ENCODE data around the gene NPTN.
"Not testable (repeated sequence)": the region's sequence is repeated elsewhere in the genome, so short reads cannot be mapped to it uniquely, and the experiment has no call there.

NPTN gene

GRCh38 chr15:73570355-73571032 is 62.7 kb downstream of the NPTN start:
- DNase-seq (ENCODE audit: low read depth) = no peak

- DNase-seq (ENCODE audit: low read depth) = no peak
These were observed 63.8 kb downstream of the NPTN start for GRCh38 chr15:73569361-73569760.

DNA sequence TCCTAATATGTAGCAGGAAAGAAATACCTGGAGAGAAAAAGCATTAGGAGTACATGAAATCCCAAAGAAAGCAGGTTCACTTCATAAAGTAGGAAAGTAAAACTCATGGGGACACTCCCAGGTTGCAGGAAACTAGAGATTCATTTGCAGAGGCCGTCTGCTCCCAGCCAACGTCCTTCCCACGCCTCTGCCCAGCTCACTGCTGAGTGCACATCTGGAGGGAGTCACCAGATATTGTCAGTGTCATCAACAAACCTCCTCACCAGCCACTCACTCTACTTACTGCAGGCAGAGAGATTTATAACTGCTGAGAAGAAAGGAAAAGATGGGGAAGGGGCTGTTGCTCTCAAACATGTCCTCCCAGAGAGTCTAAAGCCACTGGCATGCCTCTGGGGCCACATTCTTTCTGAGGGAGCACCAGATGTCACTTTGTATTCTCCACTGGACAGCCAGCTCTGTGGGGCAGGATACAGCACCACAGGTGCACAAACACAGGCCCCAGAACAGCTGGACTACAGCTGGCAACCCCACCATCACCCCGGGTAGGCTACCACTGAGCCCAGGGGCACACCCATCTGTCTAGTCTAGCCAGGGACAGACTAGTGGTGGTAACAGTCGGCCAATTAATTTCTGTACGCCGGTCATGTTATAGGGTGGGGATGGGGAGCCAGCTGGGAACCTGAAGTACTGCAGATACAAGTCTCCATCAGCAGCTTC is 64.5 kb downstream of the NPTN start:
- DNase-seq (ENCODE audit: low read depth) = no peak

DNA sequence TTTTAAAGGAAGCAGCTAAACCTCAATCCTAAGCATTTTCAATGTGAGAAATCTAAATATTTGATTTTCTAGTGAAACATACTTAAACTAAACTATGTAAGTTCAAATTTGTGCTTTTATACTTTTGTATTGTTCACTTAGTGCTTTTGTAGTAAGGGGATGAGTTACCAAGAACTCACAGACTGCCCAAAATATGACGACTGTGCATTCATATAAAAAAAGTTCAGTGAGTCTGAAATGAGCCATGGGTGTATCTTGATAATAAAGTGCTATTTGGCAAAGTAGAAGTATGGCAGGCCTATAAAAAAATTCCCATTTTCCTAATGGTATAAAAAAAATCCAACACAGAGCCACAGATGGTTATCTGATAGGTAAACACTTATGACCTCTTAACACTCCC is 66.2 kb downstream of the NPTN start:
- no peak for DNase-seq (ENCODE audit: low read depth)

- DNase-seq (ENCODE audit: low read depth) = peak; percentile 39
These were observed 68.9 kb downstream of the NPTN start for GRCh38 chr15:73564255-73564654.

- peak; percentile 44 for DNase-seq (ENCODE audit: low read depth)
These were observed 72.6 kb downstream of the NPTN start for GRCh38 chr15:73560501-73561117.

DNA sequence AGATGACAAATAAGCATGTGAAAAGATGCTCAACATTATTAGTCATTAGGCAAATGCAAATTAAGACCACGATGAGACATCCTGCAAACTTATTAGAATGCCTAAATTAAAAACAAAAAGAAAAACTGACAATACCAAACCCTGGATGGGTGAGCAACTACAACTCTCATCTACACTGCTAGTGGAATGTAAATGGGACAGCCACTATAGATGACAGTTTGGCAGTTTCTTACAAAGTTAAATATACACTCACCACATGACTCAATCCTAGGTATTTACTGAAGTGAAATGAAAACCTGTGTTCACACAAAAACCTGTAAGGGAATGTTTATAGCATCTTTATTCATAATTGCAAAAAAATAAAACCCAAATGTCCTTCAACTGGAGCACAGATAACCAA is 74.7 kb downstream of the NPTN start:
- no peak for DNase-seq (ENCODE audit: low read depth)

DNA sequence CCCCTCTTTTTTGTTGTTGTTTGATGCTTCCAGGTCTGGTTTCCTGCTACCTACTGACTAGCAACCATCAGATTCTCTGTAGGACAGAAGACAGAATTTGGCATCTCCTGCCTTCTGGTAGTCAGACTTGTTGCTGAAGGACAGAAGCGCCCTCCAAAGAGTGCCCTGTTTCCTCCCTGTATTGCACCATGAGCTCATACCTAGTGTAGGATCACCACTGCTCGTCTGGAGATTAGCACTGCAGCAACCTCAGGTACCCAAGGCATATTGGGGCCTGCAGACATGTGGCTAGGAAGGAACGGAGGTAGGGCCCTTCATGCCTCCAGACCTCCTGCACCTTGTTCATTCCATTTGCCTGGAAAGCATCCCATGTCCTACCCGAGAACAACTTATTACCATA is 78.1 kb downstream of the NPTN start:
- DNase-seq (ENCODE audit: low read depth) = no peak

DNA sequence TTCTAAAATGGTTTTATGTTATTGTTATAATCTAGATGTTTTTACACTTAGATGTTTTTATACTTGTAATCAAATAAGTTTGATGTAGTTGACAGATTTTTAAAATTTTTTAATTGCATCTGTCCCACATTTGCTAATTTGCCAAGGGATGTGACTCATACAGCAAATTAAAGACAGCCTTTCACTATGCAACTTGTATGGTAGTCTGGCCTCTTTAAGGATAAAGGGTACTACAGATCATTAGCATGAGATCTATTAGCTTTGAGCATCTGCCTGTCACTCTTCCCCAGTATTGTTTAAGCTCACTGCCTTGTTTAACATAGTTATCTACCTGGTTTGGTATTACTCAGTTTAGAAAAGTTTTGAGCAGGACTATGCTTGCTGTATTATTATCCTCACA is 83.0 kb downstream of the NPTN start:
- no peak for DNase-seq (ENCODE audit: low read depth)

GRCh38 chr15:73548925-73549324 is 84.3 kb downstream of the NPTN start:
- DNase-seq (ENCODE audit: low read depth) = not testable (repeated sequence)

GRCh38 chr15:73541479-73541878 is 91.7 kb downstream of the NPTN start:
- DNase-seq (ENCODE audit: low read depth) = no peak

DNA sequence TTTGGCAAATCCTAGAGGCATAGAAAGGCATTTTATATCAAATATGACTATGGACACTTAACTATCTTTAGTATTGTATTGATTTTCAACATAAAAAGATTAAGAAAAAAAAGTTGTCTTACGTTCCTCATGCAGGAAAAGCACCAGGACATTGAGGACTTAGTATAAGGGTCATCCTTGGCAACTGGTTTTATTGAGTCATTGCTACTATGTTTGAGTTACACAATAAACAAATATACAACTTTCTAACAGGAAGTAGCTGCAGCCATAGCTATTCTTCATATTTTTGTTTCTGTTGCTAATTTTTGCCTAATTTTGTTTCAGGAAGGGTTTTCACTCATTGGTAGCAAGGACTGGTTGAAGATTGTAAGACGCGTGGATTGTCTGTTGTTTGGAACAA is 93.0 kb downstream of the NPTN start:
- DNase-seq (ENCODE audit: low read depth) = no peak

GRCh38 chr15:73539212-73540128 is 93.7 kb downstream of the NPTN start:
- DNase-seq (ENCODE audit: low read depth) = no peak

GRCh38 chr15:73538563-73539211 is 94.5 kb downstream of the NPTN start:
- no peak for DNase-seq (ENCODE audit: low read depth)

GRCh38 chr15:73538123-73538522 is 95.1 kb downstream of the NPTN start:
- DNase-seq (ENCODE audit: low read depth) = no peak

DNA sequence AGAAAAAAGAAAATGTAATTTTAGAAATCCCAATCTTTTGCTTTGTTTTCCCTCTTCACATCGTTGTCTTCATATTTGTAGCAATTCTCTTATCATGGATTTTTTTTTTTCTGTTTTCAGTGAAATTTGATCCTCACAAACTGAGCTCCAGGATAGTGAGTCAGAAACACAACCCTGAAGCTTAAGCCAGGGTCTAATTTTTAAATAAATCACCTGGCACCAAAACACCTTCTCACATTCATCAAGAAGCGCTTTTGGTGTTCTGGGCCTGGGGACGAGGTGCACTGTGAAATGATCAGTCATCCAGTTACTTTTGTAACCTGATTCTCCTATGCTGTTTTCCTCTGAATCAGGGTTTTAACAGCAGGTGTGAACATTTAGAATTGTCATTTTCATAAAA is 102.5 kb downstream of the NPTN start:
- DNase-seq (ENCODE audit: low read depth) = no peak

- DNase-seq (ENCODE audit: low read depth) = no peak
These were observed 105.6 kb downstream of the NPTN start for GRCh38 chr15:73527598-73527997.

DNA sequence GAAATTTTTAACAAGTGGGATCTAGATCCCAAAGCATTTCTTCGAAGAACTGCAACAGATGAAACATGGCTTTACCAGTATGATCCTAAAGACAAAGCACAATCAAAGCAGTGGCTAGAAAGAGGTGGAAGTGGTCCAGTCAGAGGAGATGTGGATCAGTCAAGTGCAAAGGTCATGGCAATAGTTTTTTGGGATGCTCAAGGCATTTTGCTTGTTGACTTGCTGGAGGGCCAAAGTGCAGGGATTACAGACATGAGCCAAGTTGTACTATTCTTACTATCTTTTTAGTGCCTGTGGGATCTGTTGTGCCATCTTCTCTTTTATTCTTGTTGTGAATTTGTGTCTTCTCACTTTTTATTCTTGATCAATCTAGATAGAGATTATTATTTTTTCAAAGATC is 108.3 kb downstream of the NPTN start:
- no peak for DNase-seq (ENCODE audit: low read depth)

- DNase-seq (ENCODE audit: low read depth) = no peak
These were observed 111.2 kb downstream of the NPTN start for GRCh38 chr15:73522011-73522410.

DNA sequence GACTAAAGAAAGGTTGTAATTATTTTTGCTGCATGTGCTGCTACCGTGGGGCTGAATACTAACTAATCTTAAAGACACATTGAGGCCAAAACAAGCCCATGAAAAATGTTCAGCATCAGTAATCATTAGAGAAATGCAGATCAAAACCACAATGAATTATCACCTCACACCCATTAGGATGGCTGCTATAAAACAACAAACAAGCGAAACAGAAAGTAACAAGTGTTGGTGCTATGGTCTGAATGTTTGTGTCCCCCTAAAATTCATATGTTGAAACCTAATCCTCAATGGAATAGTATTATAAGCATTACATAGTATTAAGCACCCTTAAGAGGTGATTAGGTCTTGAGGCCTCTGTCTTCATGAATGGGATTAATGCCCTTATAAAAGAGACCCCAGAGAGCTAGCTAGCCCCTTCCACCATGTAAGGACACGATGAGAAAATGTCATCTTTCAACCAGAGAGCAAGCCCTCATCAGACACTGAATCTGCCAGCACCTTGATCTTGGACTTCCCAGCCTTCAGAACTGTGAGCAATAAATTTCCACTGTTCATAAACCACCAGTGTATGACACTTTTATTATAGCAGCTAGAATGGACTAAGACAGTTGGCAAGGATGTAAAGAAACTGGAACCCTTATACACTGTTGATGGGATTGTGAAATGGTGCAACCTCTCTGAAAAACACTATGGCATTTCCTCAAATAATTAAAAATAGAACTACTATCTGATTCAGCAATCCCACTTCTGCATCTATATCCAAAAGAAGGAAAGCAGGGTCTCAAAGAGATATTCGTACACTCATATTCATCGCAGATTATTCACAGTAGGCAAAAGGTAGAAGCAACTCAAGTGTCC is 114.1 kb downstream of the NPTN start:
- no peak for DNase-seq (ENCODE audit: low read depth)

Measured in stromal cell of bone marrow (primary cell).